Neuronal stem cell (in vitro differentiated cells): ENCODE measurements around the gene SLC22A15.

Experiments used
- DNase-seq: peaks from one replicate; pipeline ENCODE4 v3.0.0-alpha.2; 2013; ENCODE audit warnings: low spot score
- H2AFZ ChIP-seq: one replicate; pipeline ENCODE4 v1.6.1; 2013; ENCODE audit warnings: mild to moderate bottlenecking, low read length, inconsistent platforms
- H2AK5ac ChIP-seq: 2 replicates; pipeline ENCODE4 v1.6.1; 2013; ENCODE audit warnings: low read depth, mild to moderate bottlenecking, inconsistent platforms, low read length, moderate library complexity, mixed read lengths
- H2BK120ac ChIP-seq: 2 replicates; pipeline ENCODE4 v1.6.1; 2013; ENCODE audit warnings: low read depth, mild to moderate bottlenecking, inconsistent platforms, low read length, moderate library complexity, mixed read lengths
- H2BK12ac ChIP-seq: one replicate; pipeline ENCODE4 v1.6.1; 2013; ENCODE audit warnings: low read length, inconsistent platforms
- H2BK15ac ChIP-seq: 2 replicates; pipeline ENCODE4 v1.6.1; 2013; ENCODE audit warnings: mild to moderate bottlenecking, low read length, inconsistent platforms, mixed read lengths
- H2BK5ac ChIP-seq: one replicate; pipeline ENCODE4 v1.6.1; 2013; ENCODE audit warnings: inconsistent platforms, mild to moderate bottlenecking, low read length, moderate library complexity
- H3K14ac ChIP-seq: one replicate; pipeline ENCODE4 v1.6.1; 2013; ENCODE audit warnings: low read length, inconsistent platforms
- H3K18ac ChIP-seq: 2 replicates; pipeline ENCODE4 v1.6.1; 2013; ENCODE audit warnings: low read length, inconsistent platforms
- H3K23ac ChIP-seq: 2 replicates; pipeline ENCODE4 v1.6.1; 2013; ENCODE audit warnings: low read depth, mild to moderate bottlenecking, mixed read lengths, low read length, inconsistent platforms; ENCODE audit not compliant: poor library complexity
- H3K27ac ChIP-seq: replicated peaks from 3 replicates; pipeline ENCODE4 v1.5.1; 2013; ENCODE audit warnings: low read length, inconsistent platforms
- H3K27me3 ChIP-seq, 3 experiments: 2 replicates each; pipeline ENCODE4 v1.6.1; 2013; ENCODE audit warnings: low read length in 3 of 3, mild to moderate bottlenecking in 2 of 3, inconsistent platforms in 1 of 3, low read depth in 1 of 3, mixed read lengths in 1 of 3, moderate library complexity in 1 of 3; ENCODE audit not compliant: control insufficient read depth in 3 of 3, insufficient read depth in 3 of 3
- H3K36me3 ChIP-seq, 2 donors: replicated peaks in 1 of 2; 2 replicates each; pipeline ENCODE4 v1.6.1; 2013; ENCODE audit warnings: low read length in 2 of 2; ENCODE audit not compliant: control insufficient read depth in 2 of 2, insufficient read depth in 2 of 2
- H3K4ac ChIP-seq: 2 replicates; pipeline ENCODE4 v1.6.1; 2013; ENCODE audit warnings: inconsistent platforms, mild to moderate bottlenecking, low read length, moderate library complexity
- H3K4me1 ChIP-seq, 2 donors: 1 replicate in 1 of 2; 2 replicates in 1 of 2; pipeline ENCODE4 v1.6.1; 2013; ENCODE audit warnings: low read length in 2 of 2, low read depth in 1 of 2; ENCODE audit not compliant: control insufficient read depth in 2 of 2, insufficient read depth in 1 of 2
- H3K4me2 ChIP-seq: one replicate; pipeline ENCODE4 v1.6.1; 2013; ENCODE audit warnings: mild to moderate bottlenecking, low read length, inconsistent platforms; ENCODE audit not compliant: insufficient read depth, poor library complexity, severe bottlenecking
- H3K4me3 ChIP-seq, 2 donors: 2 replicates each; pipeline ENCODE4 v1.5.1; 2013; ENCODE audit warnings: low read length in 2 of 2, mild to moderate bottlenecking in 2 of 2, inconsistent platforms in 1 of 2, moderate library complexity in 1 of 2
- H3K79me1 ChIP-seq: one replicate; pipeline ENCODE4 v1.6.1; 2013; ENCODE audit warnings: low read depth, mild to moderate bottlenecking, inconsistent platforms, low read length, moderate library complexity
- H3K9ac ChIP-seq: one replicate; pipeline ENCODE4 v1.6.1; 2013; ENCODE audit warnings: mild to moderate bottlenecking, low read depth, low read length, inconsistent platforms; ENCODE audit not compliant: poor library complexity
- H3K9me3 ChIP-seq, 2 donors: replicated peaks in 1 of 2; 2 replicates each; pipeline versions ENCODE3 to v1.6.1; 2013; ENCODE audit warnings: low read length in 2 of 2, mild to moderate bottlenecking in 2 of 2, inconsistent platforms in 1 of 2, low read depth in 1 of 2, mixed read lengths in 1 of 2, moderate library complexity in 1 of 2; ENCODE audit not compliant: control insufficient read depth in 2 of 2, insufficient read depth in 1 of 2
- H4K8ac ChIP-seq: one replicate; pipeline ENCODE4 v1.6.1; 2013; ENCODE audit warnings: low read depth, mild to moderate bottlenecking, inconsistent platforms, low read length, moderate library complexity
- H4K91ac ChIP-seq: one replicate; pipeline ENCODE4 v1.6.1; 2013; ENCODE audit warnings: low read length, low read depth, mild to moderate bottlenecking, inconsistent platforms; ENCODE audit not compliant: poor library complexity
- WGBS, 2 donors: extraction: QIAGEN DNeasy Blood & Tissue Kit; methylation state at CpG; one replicate each; pipeline ENCODE4 v1.1.7; 2013; ENCODE audit warnings: missing lambda C conversion rate in 2 of 2, mixed read lengths in 1 of 2; ENCODE audit not compliant: insufficient read length in 2 of 2, insufficient replicate concordance in 1 of 2; ENCODE audit errors: extremely low coverage in 2 of 2; 5-methylcytosine and 5-hydroxymethylcytosine counted together

The SLC22A15 gene

DNA sequence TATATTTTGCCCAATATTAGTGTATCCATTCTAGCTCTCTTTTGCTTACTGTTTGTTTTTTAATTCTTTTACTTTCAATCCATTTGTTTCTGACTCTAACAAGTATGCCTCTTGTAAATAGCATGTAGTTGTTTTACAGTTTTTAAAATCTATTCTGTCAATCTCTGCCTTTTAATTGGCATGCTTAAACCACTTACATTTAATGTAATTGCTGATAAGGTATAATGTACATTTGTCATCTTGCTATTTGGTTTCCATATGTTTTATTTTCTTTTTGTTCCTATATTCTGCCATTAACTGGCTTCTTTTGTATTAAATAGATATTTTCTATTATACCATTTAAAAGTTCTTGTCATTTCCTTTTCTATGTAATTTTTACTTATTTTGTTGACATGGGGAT, 118.7 kb downstream of the SLC22A15 start:
- Histone ChIP-seq H4K91ac (no peak overlapping the region), H3K27ac (no peak overlapping the region), H3K23ac (no peak overlapping the region), H2BK5ac (no peak overlapping the region), H3K36me3 (no peaks in the 10 kb centered on the region), H3K9me3 (peaks cover 0 to under 1% of the 10 kb centered on the region in 2 donors), H3K18ac (no peak overlapping the region), H3K79me1 (no peaks in the 10 kb centered on the region), H2BK120ac (no peak overlapping the region), H3K14ac (no peak overlapping the region), H3K4me2 (no peak overlapping the region), H2AFZ (no peak overlapping the region), H3K9ac (no peak overlapping the region), H2BK12ac (no peak overlapping the region), H3K4me1 (no peaks in the 10 kb centered on the region), H3K4ac (no peak overlapping the region), H2BK15ac (no peak overlapping the region), H3K4me3 (no peak overlapping the region), H3K27me3 (no peaks in the 10 kb centered on the region), H2AK5ac (no peak overlapping the region), H4K8ac (no peak overlapping the region)
- DNase-seq, result no peak

DNA sequence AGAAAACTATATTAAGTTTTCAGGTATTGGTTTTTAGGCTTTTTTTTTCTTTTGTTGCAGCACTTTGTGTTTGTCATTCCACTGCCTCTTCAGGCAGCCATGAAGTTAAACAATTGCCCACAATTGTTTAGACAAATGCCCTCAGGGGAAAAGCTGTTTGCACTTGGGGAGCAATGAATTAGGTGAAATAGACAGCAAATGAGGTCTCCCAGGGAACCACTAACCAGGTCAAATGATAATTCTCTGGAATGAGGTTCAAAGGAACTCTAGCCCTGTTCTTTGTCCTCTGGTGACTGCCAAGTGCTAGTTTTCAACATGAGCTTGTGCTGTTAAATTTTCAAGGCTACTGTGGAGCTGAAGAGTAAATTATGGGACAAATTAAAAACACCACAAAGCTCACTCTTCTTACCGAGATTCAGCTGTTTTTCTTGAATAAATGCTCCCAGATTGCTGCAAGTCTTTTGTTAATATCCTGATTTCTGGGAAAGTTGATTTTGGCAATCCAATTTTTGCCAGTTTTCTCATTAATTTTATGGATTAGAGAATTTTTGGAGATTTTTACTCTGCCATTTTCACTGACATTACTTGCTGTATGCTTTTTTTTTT, 119.8 kb downstream of the SLC22A15 start:
- DNase-seq, result no peak
- H3K9ac ChIP-seq, result no peak overlapping the region
- WGBS, 2 donors, result no CpG with 5 or more reads among the region's 1 CpG
- H3K18ac ChIP-seq, result no peak overlapping the region
- no peak overlapping the region for H2BK15ac ChIP-seq
- no peak overlapping the region for H3K23ac ChIP-seq
- no peak overlapping the region for H3K4me2 ChIP-seq
- no peak overlapping the region for H3K27ac ChIP-seq
- no peak overlapping the region for H3K4ac ChIP-seq
- no peaks in the 10 kb centered on the region for H3K36me3 ChIP-seq
- H2BK120ac ChIP-seq, result no peak overlapping the region
- H3K79me1 ChIP-seq, result no peaks in the 10 kb centered on the region
- H4K91ac ChIP-seq, result no peak overlapping the region
- H3K9me3 ChIP-seq, result no peaks in the 10 kb centered on the region
- no peak overlapping the region for H4K8ac ChIP-seq
- no peaks in the 10 kb centered on the region for H3K27me3 ChIP-seq
- no peak overlapping the region for H2BK5ac ChIP-seq
- no peak overlapping the region for H2AK5ac ChIP-seq
- H3K4me1 ChIP-seq, result no peaks in the 10 kb centered on the region
- H3K4me3 ChIP-seq, result no peak overlapping the region
- H3K14ac ChIP-seq, result no peak overlapping the region
- no peak overlapping the region for H2BK12ac ChIP-seq
- no peak overlapping the region for H2AFZ ChIP-seq

DNA sequence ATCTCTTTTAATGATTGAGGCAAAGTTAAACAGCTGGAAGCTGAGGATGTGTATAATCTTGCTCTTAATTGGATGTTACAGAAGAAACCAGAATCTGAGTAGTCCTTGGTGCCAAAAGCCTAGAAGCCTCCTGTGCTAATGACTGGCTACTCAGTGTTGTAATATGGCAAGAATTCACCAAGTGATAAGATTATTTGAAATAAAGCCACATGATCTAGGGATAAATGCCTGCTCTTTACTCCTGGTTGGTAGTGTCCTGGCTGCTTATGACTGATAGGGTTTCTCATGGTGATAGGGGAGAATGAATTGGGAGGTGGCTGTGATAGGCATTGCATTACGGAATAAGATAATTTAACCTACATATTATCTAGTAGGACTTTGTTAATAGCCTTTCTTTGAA, 121.3 kb downstream of the SLC22A15 start:
- H3K4ac ChIP-seq, result no peak overlapping the region
- H2BK15ac ChIP-seq, result no peak overlapping the region
- no peak overlapping the region for H2BK5ac ChIP-seq
- no peak for DNase-seq
- H3K27me3 ChIP-seq, result no peaks in the 10 kb centered on the region
- no peak overlapping the region for H4K8ac ChIP-seq
- H2BK12ac ChIP-seq, result no peak overlapping the region
- WGBS, 2 donors, result no CpG with 5 or more reads among the region's 1 CpG
- no peaks in the 10 kb centered on the region for H3K4me1 ChIP-seq
- no peak overlapping the region for H3K27ac ChIP-seq
- H3K4me3 ChIP-seq, result no peak overlapping the region
- no peaks in the 10 kb centered on the region for H3K79me1 ChIP-seq
- H4K91ac ChIP-seq, result no peak overlapping the region
- no peaks in the 10 kb centered on the region for H3K36me3 ChIP-seq
- H2BK120ac ChIP-seq, result no peak overlapping the region
- no peak overlapping the region for H3K4me2 ChIP-seq
- H3K9me3 ChIP-seq, result no peaks in the 10 kb centered on the region
- H3K9ac ChIP-seq, result no peak overlapping the region
- H3K23ac ChIP-seq, result no peak overlapping the region
- no peak overlapping the region for H3K14ac ChIP-seq
- H3K18ac ChIP-seq, result no peak overlapping the region
- no peak overlapping the region for H2AFZ ChIP-seq
- H2AK5ac ChIP-seq, result no peak overlapping the region

DNA sequence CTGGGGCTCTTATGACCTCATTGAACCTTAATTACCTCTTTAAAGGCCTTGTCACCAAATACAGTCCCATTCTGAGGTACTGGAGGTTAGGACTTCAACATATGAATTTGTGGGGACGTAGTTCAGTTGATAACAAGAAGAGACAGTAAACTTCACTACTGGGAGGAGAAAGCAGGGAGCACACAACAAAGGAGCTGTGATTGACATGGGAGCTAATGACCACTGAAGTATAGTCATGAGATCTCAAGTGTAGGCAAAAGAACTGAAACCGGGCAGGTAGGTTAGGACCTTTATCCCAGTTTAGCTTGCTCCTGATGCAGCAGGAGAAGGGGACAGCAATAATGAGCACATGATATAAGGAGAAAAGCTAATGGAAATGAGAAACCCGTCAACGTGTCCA, 123.1 kb downstream of the SLC22A15 start:
- Histone ChIP-seq H2AFZ (no peak overlapping the region), H4K8ac (no peak overlapping the region), H3K18ac (no peak overlapping the region), H3K4me1 (no peaks in the 10 kb centered on the region), H3K79me1 (no peaks in the 10 kb centered on the region), H3K4me3 (no peak overlapping the region), H2BK5ac (no peak overlapping the region), H4K91ac (no peak overlapping the region), H3K36me3 (no peaks in the 10 kb centered on the region), H3K9me3 (no peaks in the 10 kb centered on the region), H3K27ac (no peak overlapping the region), H2BK120ac (no peak overlapping the region), H3K14ac (no peak overlapping the region), H3K9ac (no peak overlapping the region), H3K27me3 (no peaks in the 10 kb centered on the region), H2BK15ac (no peak overlapping the region), H2BK12ac (no peak overlapping the region), H3K23ac (no peak overlapping the region), H3K4me2 (no peak overlapping the region), H3K4ac (no peak overlapping the region), H2AK5ac (no peak overlapping the region)
- WGBS, 2 donors, result no CpG with 5 or more reads among the region's 4 CpGs
- no peak for DNase-seq
